Tibial nerve (tissue), 3 donors: ENCODE measurements around the gene ITGAL.
"Not testable (repeated sequence)": the region's sequence is repeated elsewhere in the genome, so short reads cannot be mapped to it uniquely, and the experiment has no call there.

Source experiments
- POLR2A ChIP-seq, 2 donors: fragments of 450-650 bp; IDR thresholded peaks; one replicate each; pipeline ENCODE4 v1.6.1; 2017; ENCODE audit warnings: antibody characterized with exemption in 2 of 2, mild to moderate bottlenecking in 2 of 2, moderate library complexity in 2 of 2
- TF ChIP-seq, protein P1 (sequence below), 5 experiments: fragments of 200-600 bp in 3 of 5; fragments of 450-650 bp in 2 of 5; sonication (generic) in 3 of 5; IDR thresholded peaks; one replicate each; pipeline ENCODE4 v1.5.1; 2016 to 2019; ENCODE audit warnings: antibody characterized with exemption in 5 of 5, mild to moderate bottlenecking in 3 of 5, moderate library complexity in 2 of 5

DNA sequence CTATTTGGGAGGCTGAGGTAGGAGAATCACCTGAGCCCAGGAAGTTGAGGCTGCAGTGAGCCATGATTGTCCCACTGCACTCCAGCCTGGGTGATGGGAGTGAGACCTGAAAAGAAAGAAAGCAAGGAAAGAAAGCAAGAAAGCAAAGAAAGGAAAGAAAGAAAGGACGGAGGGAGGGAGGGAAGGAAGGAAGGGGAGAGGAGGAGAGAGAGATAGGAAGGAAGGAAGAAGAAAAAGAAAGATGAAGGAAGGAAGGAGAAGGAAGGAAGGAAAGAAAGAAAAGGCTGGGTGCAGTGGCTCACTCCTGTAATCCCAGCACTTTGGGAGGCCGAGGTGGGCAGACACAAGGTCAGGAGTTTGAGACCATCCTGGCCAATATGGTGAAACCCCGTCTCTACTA, 5.2 kb downstream of the ITGAL start:
- not testable (repeated sequence) for TF ChIP-seq POLR2A (IDR thresholded peaks at IDR 0.05)
- TF ChIP-seq, protein P1, sequence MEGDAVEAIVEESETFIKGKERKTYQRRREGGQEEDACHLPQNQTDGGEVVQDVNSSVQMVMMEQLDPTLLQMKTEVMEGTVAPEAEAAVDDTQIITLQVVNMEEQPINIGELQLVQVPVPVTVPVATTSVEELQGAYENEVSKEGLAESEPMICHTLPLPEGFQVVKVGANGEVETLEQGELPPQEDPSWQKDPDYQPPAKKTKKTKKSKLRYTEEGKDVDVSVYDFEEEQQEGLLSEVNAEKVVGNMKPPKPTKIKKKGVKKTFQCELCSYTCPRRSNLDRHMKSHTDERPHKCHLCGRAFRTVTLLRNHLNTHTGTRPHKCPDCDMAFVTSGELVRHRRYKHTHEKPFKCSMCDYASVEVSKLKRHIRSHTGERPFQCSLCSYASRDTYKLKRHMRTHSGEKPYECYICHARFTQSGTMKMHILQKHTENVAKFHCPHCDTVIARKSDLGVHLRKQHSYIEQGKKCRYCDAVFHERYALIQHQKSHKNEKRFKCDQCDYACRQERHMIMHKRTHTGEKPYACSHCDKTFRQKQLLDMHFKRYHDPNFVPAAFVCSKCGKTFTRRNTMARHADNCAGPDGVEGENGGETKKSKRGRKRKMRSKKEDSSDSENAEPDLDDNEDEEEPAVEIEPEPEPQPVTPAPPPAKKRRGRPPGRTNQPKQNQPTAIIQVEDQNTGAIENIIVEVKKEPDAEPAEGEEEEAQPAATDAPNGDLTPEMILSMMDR (IDR thresholded peaks at IDR 0.05): not testable (repeated sequence)
